Gastroesophageal sphincter (tissue), 3 donors: Measurements from ENCODE around the gene KIAA0930.

ENCODE experiments used
- POLR2AphosphoS5 ChIP-seq: sonication (generic); formaldehyde crosslinking; IDR thresholded peaks from one replicate; pipeline ENCODE4 v1.6.1; 2017; ENCODE audit warnings: antibody characterized with exemption
- TF ChIP-seq, protein P1 (sequence below), 4 experiments: fragments of 200-600 bp in 2 of 4; fragments of 450-650 bp in 2 of 4; sonication (generic) in 1 of 4; IDR thresholded peaks; one replicate each; pipeline ENCODE4 v1.5.1; 2017 to 2019; ENCODE audit warnings: antibody characterized with exemption in 4 of 4, mild to moderate bottlenecking in 2 of 4, moderate library complexity in 2 of 4

GRCh38 chr22:45163451-45164269 is 77.0 kb downstream of the KIAA0930 start, which contains the start of gene NUP50:
- TF ChIP-seq, protein P1, sequence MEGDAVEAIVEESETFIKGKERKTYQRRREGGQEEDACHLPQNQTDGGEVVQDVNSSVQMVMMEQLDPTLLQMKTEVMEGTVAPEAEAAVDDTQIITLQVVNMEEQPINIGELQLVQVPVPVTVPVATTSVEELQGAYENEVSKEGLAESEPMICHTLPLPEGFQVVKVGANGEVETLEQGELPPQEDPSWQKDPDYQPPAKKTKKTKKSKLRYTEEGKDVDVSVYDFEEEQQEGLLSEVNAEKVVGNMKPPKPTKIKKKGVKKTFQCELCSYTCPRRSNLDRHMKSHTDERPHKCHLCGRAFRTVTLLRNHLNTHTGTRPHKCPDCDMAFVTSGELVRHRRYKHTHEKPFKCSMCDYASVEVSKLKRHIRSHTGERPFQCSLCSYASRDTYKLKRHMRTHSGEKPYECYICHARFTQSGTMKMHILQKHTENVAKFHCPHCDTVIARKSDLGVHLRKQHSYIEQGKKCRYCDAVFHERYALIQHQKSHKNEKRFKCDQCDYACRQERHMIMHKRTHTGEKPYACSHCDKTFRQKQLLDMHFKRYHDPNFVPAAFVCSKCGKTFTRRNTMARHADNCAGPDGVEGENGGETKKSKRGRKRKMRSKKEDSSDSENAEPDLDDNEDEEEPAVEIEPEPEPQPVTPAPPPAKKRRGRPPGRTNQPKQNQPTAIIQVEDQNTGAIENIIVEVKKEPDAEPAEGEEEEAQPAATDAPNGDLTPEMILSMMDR (IDR thresholded peaks at IDR 0.05) = peak in 2 of 4 experiments; percentile 16 to 28
- TF ChIP-seq POLR2AphosphoS5 = peak; percentile 84
